Measurements from ENCODE around the gene CCDC89. TPM values are rescaled to one million over a fixed set of nuclear protein-coding genes. Genes with fewer than 3 reads are reported as not detected.

CCDC89 gene
- total and polyA plus RNA-seq, 9 of the 15 experiments (the other 6 are each of a cell fraction or from before 2014, with no cell fraction given) = 0.07 to 0.09 TPM; not detected in 7

- H3K4me3 ChIP-seq = no peak overlapping the region
- H3K9me3 ChIP-seq (replicated peaks; ENCODE audit: control insufficient read depth, insufficient read depth, low read depth, low read length) = no peaks in the 10 kb centered on the region
- no peaks in the 10 kb centered on the region for H3K79me2 ChIP-seq (ENCODE audit: control insufficient read depth, insufficient read depth, low read length)
- no peaks in the 10 kb centered on the region for H3K4me1 ChIP-seq (replicated peaks in 1 of 2; ENCODE audit: control insufficient read depth in 2 of 2, insufficient read depth in 2 of 2, low read length in 2 of 2)
- H3K9me1 ChIP-seq (ENCODE audit: control insufficient read depth, insufficient read depth, low read length) = no peaks in the 10 kb centered on the region
- 0% methylated on average over 3 of the region's 3 CpGs for WGBS (ENCODE audit: insufficient coverage, low coverage, missing lambda C conversion rate)
- H4K20me1 ChIP-seq (replicated peaks; ENCODE audit: control insufficient read depth, insufficient read depth, low read length) = no peaks in the 10 kb centered on the region
- H3K27ac ChIP-seq (ENCODE audit: extremely low read depth, low read depth, low read length) = no peak overlapping the region
- no peak overlapping the region for H2AFZ ChIP-seq (ENCODE audit: low read depth, low read length)
- CTCF ChIA-PET (ENCODE audit: low intra/inter-chr PET ratio) = no interaction called here
- H3K9ac ChIP-seq (ENCODE audit: insufficient read depth in 1 of 2, low read depth in 2 of 2, low read length in 2 of 2) = no peak overlapping the region
- no peak overlapping the region for H3K4me2 ChIP-seq (ENCODE audit: insufficient read depth, low read length)
- FAIRE-seq = no peak
- H3K27me3 ChIP-seq (ENCODE audit: control insufficient read depth in 2 of 2, insufficient read depth in 2 of 2, low read length in 2 of 2) = peaks cover 0 to 5% of the 10 kb centered on the region in 2 experiments; a peak in 2 of 5 replicates
- TF ChIP-seq ZNF232 (CRISPR knock-in tag; IDR thresholded peaks at IDR 0.05) = no peak
- TF ChIP-seq GTF3C2 (IDR thresholded peaks at IDR 0.05; ENCODE audit: borderline replicate concordance, extremely low read depth, insufficient read length) = no peak
- no peak for TF ChIP-seq CREB1 (IDR thresholded peaks at IDR 0.05)
- no peak for TF ChIP-seq CREB1 (CRISPR knock-in tag; IDR thresholded peaks at IDR 0.05)
- no peak for TF ChIP-seq ELF2 (CRISPR knock-in tag; IDR thresholded peaks at IDR 0.05)
- no peak for TF ChIP-seq ZBTB7A (IDR thresholded peaks at IDR 0.05; ENCODE audit: borderline replicate concordance, control insufficient read depth, low read depth, low read length)
- TF ChIP-seq ZBTB26 (CRISPR knock-in tag; IDR thresholded peaks at IDR 0.05) = no peak
- no peak for TF ChIP-seq MCM2 (IDR thresholded peaks at IDR 0.05; ENCODE audit: low read depth)
- in situ Hi-C loops (cut with MboI) (no loop called here), intact Hi-C loops (cut with micrococcal nuclease) (no loop called here)
- POLR2A ChIA-PET = no interaction called here
- no peak for DNase-seq (ENCODE audit: extremely low read depth in 1 of 4, low spot score in 3 of 4)
- no peaks in the 10 kb centered on the region for H3K36me3 ChIP-seq (ENCODE audit: control insufficient read depth, insufficient read depth, low read length)
- no TSS peak for BruUV-seq (replicated peaks)
- no peak for ATAC-seq
Observed at GRCh38 chr11:85726381-85726780, 40.4 kb upstream of the CCDC89 start.
